Subcutaneous abdominal adipose tissue (tissue), 5 donors: ENCODE data around the gene DCC.

ENCODE experiments used
- H3K27ac ChIP-seq: one replicate; pipeline ENCODE4 v1.7.0; 2013; ENCODE audit warnings: low read depth, mild to moderate bottlenecking, inconsistent platforms, low read length, moderate library complexity
- H3K27me3 ChIP-seq, 5 donors: one replicate each; pipeline ENCODE4 v1.7.0; 2013; ENCODE audit warnings: low read length in 5 of 5, inconsistent platforms in 1 of 5; ENCODE audit not compliant: control insufficient read depth in 5 of 5, insufficient read depth in 4 of 5
- H3K36me3 ChIP-seq, 5 donors: one replicate each; pipeline ENCODE4 v1.7.0; 2013; ENCODE audit warnings: low read length in 5 of 5; ENCODE audit not compliant: control insufficient read depth in 5 of 5, insufficient read depth in 5 of 5
- H3K4me1 ChIP-seq, 5 donors: one replicate each; pipeline ENCODE4 v1.7.0; 2013; ENCODE audit warnings: low read length in 5 of 5, mild to moderate bottlenecking in 3 of 5, moderate library complexity in 1 of 5; ENCODE audit not compliant: control insufficient read depth in 5 of 5, insufficient read depth in 5 of 5
- H3K4me3 ChIP-seq, 5 donors: one replicate each; pipeline ENCODE4 v1.7.0; 2013; ENCODE audit warnings: low read length in 5 of 5, low read depth in 1 of 5
- H3K9ac ChIP-seq, 5 donors: one replicate each; pipeline ENCODE4 v1.7.0; 2013; ENCODE audit warnings: low read length in 5 of 5, mild to moderate bottlenecking in 4 of 5, moderate library complexity in 3 of 5
- H3K9me3 ChIP-seq, 5 donors: one replicate each; pipeline ENCODE4 v1.7.0; 2013; ENCODE audit warnings: low read length in 5 of 5; ENCODE audit not compliant: control insufficient read depth in 5 of 5
- donor health status: healthy.
- donor health status: healthy.
- donor health status: healthy.
- donor health status: healthy.
- donor health status: healthy.

The DCC gene

GRCh38 chr18:52510139-52510538, 170.1 kb downstream of the DCC start:
- Histone ChIP-seq H3K9me3 (peaks cover 0 to 2% (median 0%) of the 10 kb centered on the region in 5 donors), H3K4me3 (no peak overlapping the region), H3K36me3 (no peaks in the 10 kb centered on the region), H3K27ac (no peak overlapping the region), H3K9ac (no peak overlapping the region), H3K4me1 (no peaks in the 10 kb centered on the region), H3K27me3 (no peaks in the 10 kb centered on the region)

DNA sequence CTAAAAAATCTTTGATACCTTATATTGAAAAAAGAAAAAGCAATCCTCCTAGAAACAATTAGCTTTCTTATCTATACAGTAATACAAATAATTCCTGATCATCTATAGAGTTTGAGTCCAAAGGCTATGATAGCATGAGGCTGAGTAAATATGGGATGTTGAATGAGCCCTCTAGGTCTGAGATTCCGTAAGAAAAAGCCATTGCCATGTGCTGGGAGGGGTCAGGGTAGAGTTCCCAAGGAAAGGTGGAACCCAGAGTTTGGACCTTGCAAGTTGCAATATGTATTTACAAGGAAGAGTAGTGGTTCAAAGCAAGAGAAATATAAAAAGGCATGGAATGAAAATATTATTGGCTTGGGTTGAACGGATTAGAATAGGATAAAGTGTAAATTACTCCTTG, 178.1 kb downstream of the DCC start:
- no peaks in the 10 kb centered on the region for H3K9me3 ChIP-seq

DNA sequence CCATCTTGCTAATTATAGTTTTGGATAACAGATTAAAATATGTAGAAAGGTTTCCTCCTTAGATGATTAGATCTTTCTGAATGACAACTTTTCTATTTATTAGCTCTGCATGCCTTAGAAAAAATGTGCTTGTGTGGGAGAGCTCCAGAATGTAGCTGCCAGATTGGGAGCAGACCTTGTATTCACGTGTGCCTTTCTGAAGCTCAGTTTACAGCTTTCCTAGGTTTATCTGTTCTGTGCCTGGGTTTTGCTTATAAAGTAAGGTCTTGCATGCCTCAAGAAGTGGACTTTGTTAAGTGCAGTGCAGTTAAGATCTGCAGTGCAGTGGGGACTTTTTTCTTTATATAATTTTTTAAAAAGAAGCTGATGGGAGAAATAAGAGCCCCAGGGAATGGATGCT, 179.0 kb downstream of the DCC start:
- no peak overlapping the region for H3K9ac ChIP-seq
- H3K27ac ChIP-seq = no peak overlapping the region
- H3K9me3 ChIP-seq = no peaks in the 10 kb centered on the region
- no peaks in the 10 kb centered on the region for H3K36me3 ChIP-seq
- H3K27me3 ChIP-seq = no peaks in the 10 kb centered on the region
- no peaks in the 10 kb centered on the region for H3K4me1 ChIP-seq
- no peak overlapping the region for H3K4me3 ChIP-seq

More for the DNA sequence above, 178.1 kb downstream of the DCC start:
- Histone ChIP-seq H3K4me1 (no peaks in the 10 kb centered on the region), H3K4me3 (no peak overlapping the region), H3K9ac (no peak overlapping the region), H3K36me3 (no peaks in the 10 kb centered on the region), H3K27me3 (no peaks in the 10 kb centered on the region), H3K27ac (no peak overlapping the region)

DNA sequence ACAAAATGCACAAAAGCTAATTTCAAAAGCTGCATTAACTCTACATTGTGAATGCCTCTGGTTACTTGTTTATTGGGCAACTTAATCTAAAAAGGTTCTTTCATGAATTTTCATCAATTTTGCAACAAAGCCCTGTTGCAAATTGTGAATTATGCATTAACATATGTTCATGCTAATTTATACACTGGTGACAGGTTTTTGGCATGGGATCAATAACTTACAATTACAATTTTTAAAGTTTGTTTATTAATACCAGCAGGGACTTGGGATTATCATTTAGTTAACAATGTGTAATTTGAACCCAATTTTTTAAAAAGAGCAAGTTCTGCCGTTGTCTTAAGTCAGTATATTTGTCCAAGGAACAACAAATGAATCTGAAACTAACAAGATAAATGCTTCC, 183.6 kb downstream of the DCC start:
- Histone ChIP-seq H3K4me1 (no peaks in the 10 kb centered on the region), H3K27ac (no peak overlapping the region), H3K36me3 (no peaks in the 10 kb centered on the region), H3K4me3 (no peak overlapping the region), H3K9me3 (no peaks in the 10 kb centered on the region), H3K27me3 (no peaks in the 10 kb centered on the region), H3K9ac (no peak overlapping the region)

DNA sequence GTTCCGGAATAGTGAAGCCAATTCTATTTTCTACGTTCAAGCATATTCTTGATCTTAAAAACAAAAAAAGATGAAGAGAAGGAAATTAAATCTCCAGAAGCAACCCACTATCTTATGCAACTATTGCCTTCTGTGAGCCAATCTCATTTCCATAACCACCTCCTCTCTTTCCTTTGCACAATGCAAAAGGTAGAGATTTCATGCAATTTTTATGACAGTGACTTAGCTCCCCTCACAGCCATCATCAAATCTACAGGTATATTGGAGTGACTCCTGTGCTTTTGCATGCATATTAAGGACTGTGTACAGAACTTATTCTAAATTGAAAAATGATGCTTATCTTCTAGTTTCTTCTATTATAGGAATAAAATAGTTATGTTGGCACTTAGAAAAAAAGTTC, 191.8 kb downstream of the DCC start:
- no peak overlapping the region for H3K27ac ChIP-seq
- no peaks in the 10 kb centered on the region for H3K27me3 ChIP-seq
- H3K9ac ChIP-seq = no peak overlapping the region
- H3K4me1 ChIP-seq = no peaks in the 10 kb centered on the region
- H3K4me3 ChIP-seq = no peak overlapping the region
- H3K9me3 ChIP-seq = no peaks in the 10 kb centered on the region
- no peaks in the 10 kb centered on the region for H3K36me3 ChIP-seq

GRCh38 chr18:52536039-52536438, 196.0 kb downstream of the DCC start:
- H3K36me3 ChIP-seq = no peaks in the 10 kb centered on the region
- no peaks in the 10 kb centered on the region for H3K4me1 ChIP-seq
- no peak overlapping the region for H3K4me3 ChIP-seq
- no peak overlapping the region for H3K27ac ChIP-seq
- no peak overlapping the region for H3K9ac ChIP-seq
- H3K27me3 ChIP-seq = no peaks in the 10 kb centered on the region
- H3K9me3 ChIP-seq = no peaks in the 10 kb centered on the region

- Histone ChIP-seq H3K27ac (no peak overlapping the region), H3K36me3 (no peaks in the 10 kb centered on the region), H3K27me3 (no peaks in the 10 kb centered on the region), H3K9ac (no peak overlapping the region), H3K4me3 (no peak overlapping the region), H3K4me1 (no peaks in the 10 kb centered on the region), H3K9me3 (no peaks in the 10 kb centered on the region)
These were observed 197.3 kb downstream of the DCC start for GRCh38 chr18:52537261-52537660.

- Histone ChIP-seq H3K9me3 (no peaks in the 10 kb centered on the region), H3K4me1 (no peaks in the 10 kb centered on the region), H3K4me3 (no peak overlapping the region), H3K27ac (no peak overlapping the region), H3K27me3 (no peaks in the 10 kb centered on the region), H3K36me3 (no peaks in the 10 kb centered on the region), H3K9ac (no peak overlapping the region)
These were observed 201.1 kb downstream of the DCC start for GRCh38 chr18:52541056-52541455.

DNA sequence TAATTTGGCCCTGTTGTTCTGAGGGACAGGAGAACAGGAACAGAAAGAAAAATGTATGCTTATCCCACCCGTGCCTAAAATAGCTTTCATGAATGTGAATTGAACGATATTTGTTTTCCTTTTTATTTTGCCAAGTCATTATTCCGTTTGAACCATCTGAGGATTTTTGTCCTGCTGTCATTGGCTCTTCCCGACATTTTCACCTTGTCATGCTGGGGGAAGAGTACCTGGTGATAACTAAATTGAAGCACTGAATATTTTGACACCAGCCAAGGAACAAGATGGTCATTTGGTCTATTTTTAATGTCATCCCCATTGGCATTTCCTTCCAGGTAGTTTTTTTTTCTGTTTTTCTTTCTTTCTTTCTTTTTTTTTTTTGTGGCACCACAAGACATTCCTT, 204.1 kb downstream of the DCC start:
- Histone ChIP-seq H3K9me3 (no peaks in the 10 kb centered on the region), H3K27ac (no peak overlapping the region), H3K4me3 (no peak overlapping the region), H3K4me1 (no peaks in the 10 kb centered on the region), H3K9ac (no peak overlapping the region), H3K27me3 (no peaks in the 10 kb centered on the region), H3K36me3 (no peaks in the 10 kb centered on the region)

DNA sequence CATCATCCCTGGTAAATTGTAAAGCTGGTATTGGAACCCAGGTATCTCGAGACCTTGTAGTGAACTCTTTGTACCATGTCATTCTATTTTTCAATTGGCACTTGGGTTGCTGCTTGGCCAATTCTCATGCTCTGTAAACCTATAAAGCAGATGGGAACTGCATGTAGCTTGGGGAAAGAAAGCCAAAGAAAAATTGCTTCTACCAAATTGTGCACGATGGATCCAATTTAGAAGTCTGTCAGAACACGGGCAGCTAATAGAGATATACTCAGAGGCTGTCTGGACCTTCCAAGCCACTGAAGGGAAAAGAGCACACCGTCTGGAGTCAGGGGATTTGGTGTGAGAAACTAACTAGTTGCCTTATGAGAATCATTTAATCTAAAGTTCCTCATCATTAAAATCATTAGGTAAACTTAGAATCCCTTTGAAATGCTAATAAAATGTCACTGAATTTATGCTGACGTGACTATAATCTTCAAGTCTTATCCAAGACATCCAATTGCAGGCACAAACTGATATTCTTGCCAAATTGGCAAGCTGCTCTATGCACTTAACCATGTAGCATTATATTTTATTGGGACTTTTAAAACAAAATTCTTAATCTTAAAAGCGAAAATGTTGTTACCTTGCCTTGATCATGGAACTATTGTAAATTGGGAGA, 206.8 kb downstream of the DCC start:
- Histone ChIP-seq H3K4me1 (no peaks in the 10 kb centered on the region), H3K9me3 (no peaks in the 10 kb centered on the region), H3K27ac (no peak overlapping the region), H3K9ac (no peak overlapping the region), H3K27me3 (no peaks in the 10 kb centered on the region), H3K4me3 (no peak overlapping the region), H3K36me3 (no peaks in the 10 kb centered on the region)

DNA sequence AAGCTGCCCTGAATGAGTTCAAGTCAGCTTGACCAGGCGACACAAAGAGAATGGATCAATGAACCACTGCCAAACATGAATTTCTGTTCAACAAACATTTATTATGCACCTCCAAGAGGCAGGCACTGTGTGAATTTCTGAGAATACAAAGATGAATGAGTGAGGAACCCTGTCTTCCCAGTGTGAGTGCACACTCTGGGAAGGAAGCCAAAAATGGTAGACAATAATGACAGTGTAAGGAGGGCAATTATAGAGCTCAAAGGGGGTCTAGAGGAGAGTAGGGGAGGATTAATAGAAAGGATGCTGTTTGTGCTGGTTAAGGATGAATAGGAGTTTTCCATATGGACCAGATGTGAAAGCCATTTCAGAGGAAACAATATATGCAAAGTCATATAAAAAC, 213.4 kb downstream of the DCC start:
- H3K27me3 ChIP-seq = no peaks in the 10 kb centered on the region
- no peak overlapping the region for H3K27ac ChIP-seq
- no peaks in the 10 kb centered on the region for H3K4me1 ChIP-seq
- H3K36me3 ChIP-seq = no peaks in the 10 kb centered on the region
- no peaks in the 10 kb centered on the region for H3K9me3 ChIP-seq
- no peak overlapping the region for H3K4me3 ChIP-seq
- no peak overlapping the region for H3K9ac ChIP-seq
